Astrocyte (in vitro differentiated cells and primary cell): Measurements from ENCODE around the gene FKBP7. TPM values are rescaled to one million over a fixed set of nuclear protein-coding genes. Genes with fewer than 3 reads are reported as not detected.

Experiments used
- DNase-seq: peaks from one replicate; pipeline ENCODE4 v3.0.0-alpha.2; 2010; ENCODE audit warnings: low read depth
- FAIRE-seq: peaks from 2 replicates; lab custom pipeline; 2011; peaks lifted over from hg19 to GRCh38; lab: Jason Lieb, UNC
- H2AFZ ChIP-seq: 2 replicates; pipeline ENCODE4 v1.6.0; 2012; ENCODE audit warnings: low read depth, low read length, inconsistent platforms
- H3K27ac ChIP-seq: 2 replicates; pipeline ENCODE4 v1.5.1; 2011; ENCODE audit warnings: low read depth, low read length, inconsistent platforms
- H3K27me3 ChIP-seq: 2 replicates; pipeline ENCODE4 v1.6.0; 2011; ENCODE audit warnings: low read length, inconsistent platforms; ENCODE audit not compliant: insufficient read depth
- H3K36me3 ChIP-seq: 2 replicates; pipeline ENCODE4 v1.5.1; 2011; ENCODE audit warnings: low read length, inconsistent platforms; ENCODE audit not compliant: insufficient read depth
- H3K4me1 ChIP-seq: 2 replicates; pipeline ENCODE4 v1.5.1; 2011; ENCODE audit warnings: low read length, inconsistent platforms; ENCODE audit not compliant: insufficient read depth
- H3K4me2 ChIP-seq: 2 replicates; pipeline ENCODE4 v1.6.0; 2012; ENCODE audit warnings: low read length, inconsistent platforms
- H3K4me3 ChIP-seq: 2 replicates; pipeline ENCODE4 v1.5.1; 2011; ENCODE audit warnings: low read depth, mild to moderate bottlenecking, low read length, inconsistent platforms; ENCODE audit not compliant: insufficient read depth
- H3K79me2 ChIP-seq: 2 replicates; pipeline ENCODE4 v1.6.0; 2012; ENCODE audit warnings: mild to moderate bottlenecking, low read length, inconsistent platforms; ENCODE audit not compliant: insufficient read depth
- H3K9ac ChIP-seq: 2 replicates; pipeline ENCODE4 v1.6.0; 2012; ENCODE audit warnings: mild to moderate bottlenecking, low read length, inconsistent platforms
- H3K9me3 ChIP-seq: 2 replicates; pipeline ENCODE4 v1.5.1; 2012; ENCODE audit warnings: low read depth, mild to moderate bottlenecking, low read length, inconsistent platforms; ENCODE audit not compliant: insufficient read depth
- H4K20me1 ChIP-seq: 2 replicates; pipeline ENCODE4 v1.6.0; 2012; ENCODE audit warnings: low read length, inconsistent platforms; ENCODE audit not compliant: insufficient read depth
- H3K27ac Mint-ChIP-seq: one replicate; pipeline ENCODE4 v1.8.0; 2021; ENCODE audit warnings: mild to moderate bottlenecking, mixed read lengths; ENCODE audit not compliant: unreplicated experiment
- H3K27me3 Mint-ChIP-seq: one replicate; pipeline ENCODE4 v1.8.0; 2021; ENCODE audit warnings: low read depth, mixed read lengths; ENCODE audit not compliant: unreplicated experiment
- H3K36me3 Mint-ChIP-seq: one replicate; pipeline ENCODE4 v1.8.0; 2021; ENCODE audit warnings: low read depth, mixed read lengths; ENCODE audit not compliant: unreplicated experiment
- H3K4me1 Mint-ChIP-seq: one replicate; pipeline ENCODE4 v1.8.0; 2021; ENCODE audit warnings: low read depth, mixed read lengths; ENCODE audit not compliant: unreplicated experiment
- H3K4me3 Mint-ChIP-seq: one replicate; pipeline ENCODE4 v1.8.0; 2021; ENCODE audit warnings: mild to moderate bottlenecking, moderate library complexity, mixed read lengths; ENCODE audit not compliant: unreplicated experiment
- H3K9me3 Mint-ChIP-seq: one replicate; pipeline ENCODE4 v1.8.0; 2021; ENCODE audit warnings: mild to moderate bottlenecking, mixed read lengths; ENCODE audit not compliant: unreplicated experiment
- CTCF ChIP-seq: IDR thresholded peaks from 2 replicates; pipeline ENCODE4 v1.5.1; 2011; ENCODE audit warnings: low read depth, mild to moderate bottlenecking, inconsistent platforms, low read length, moderate library complexity; ENCODE audit not compliant: insufficient read depth
- EZH2 ChIP-seq: IDR thresholded peaks from 2 replicates; pipeline ENCODE4 v1.6.1; 2012; ENCODE audit warnings: mild to moderate bottlenecking, low read length, inconsistent platforms; ENCODE audit not compliant: insufficient read depth
- total RNA-seq: library from RNA; stranded (reverse); gene quantifications from 2 replicates; pipeline ENCODE4 v1.2.1, GENCODE V29; 2021

The FKBP7 gene
- total RNA-seq, 1 donor from 2014 or later: 45.1 TPM

- DNase-seq: peak; percentile 54
- Histone ChIP-seq H3K36me3 (peaks cover 3% of the 10 kb centered on the region), H3K27ac (no peak overlapping the region), H3K9ac (no peak overlapping the region), H3K79me2 (no peaks in the 10 kb centered on the region), H3K4me3 (no peak overlapping the region), H4K20me1 (no peaks in the 10 kb centered on the region), H3K27me3 (no peaks in the 10 kb centered on the region), H2AFZ (no peak overlapping the region), H3K4me1 (peaks cover 10% of the 10 kb centered on the region), H3K4me2 (peak overlapping the region; percentile 43), H3K9me3 (no peaks in the 10 kb centered on the region)
- Mint-ChIP-seq H3K4me3 (no peak overlapping the region), H3K4me1 (peaks cover 27% of the 10 kb centered on the region), H3K36me3 (peaks cover 2% of the 10 kb centered on the region), H3K27ac (no peak overlapping the region), H3K9me3 (peaks cover 2% of the 10 kb centered on the region), H3K27me3 (no peaks in the 10 kb centered on the region)
- FAIRE-seq: no peak
- TF ChIP-seq EZH2: no peak
- no peak for TF ChIP-seq CTCF
Measured at GRCh38 chr2:178513876-178514275, 35.5 kb upstream of the FKBP7 start.

GRCh38 chr2:178512484-178512883 lies 34.1 kb upstream of the FKBP7 start:
- H3K4me2 ChIP-seq: no peak overlapping the region
- H3K79me2 ChIP-seq: no peaks in the 10 kb centered on the region
- Mint-ChIP-seq H3K9me3 (peaks cover 2% of the 10 kb centered on the region), H3K36me3 (peaks cover 2% of the 10 kb centered on the region), H3K4me1 (peaks cover 27% of the 10 kb centered on the region), H3K4me3 (no peak overlapping the region), H3K27me3 (no peaks in the 10 kb centered on the region), H3K27ac (no peak overlapping the region)
- DNase-seq: peak; percentile 64
- H3K4me1 ChIP-seq: peaks cover 10% of the 10 kb centered on the region
- no peak overlapping the region for H3K4me3 ChIP-seq
- H3K36me3 ChIP-seq: no peaks in the 10 kb centered on the region
- H3K9me3 ChIP-seq: no peaks in the 10 kb centered on the region
- H3K27ac ChIP-seq: no peak overlapping the region
- FAIRE-seq: no peak
- no peaks in the 10 kb centered on the region for H3K27me3 ChIP-seq
- no peak overlapping the region for H2AFZ ChIP-seq
- TF ChIP-seq CTCF: no peak
- no peak for TF ChIP-seq EZH2
- H3K9ac ChIP-seq: no peak overlapping the region
- H4K20me1 ChIP-seq: no peaks in the 10 kb centered on the region

GRCh38 chr2:178510384-178510783 lies 32.0 kb upstream of the FKBP7 start:
- Mint-ChIP-seq H3K9me3 (peaks cover 2% of the 10 kb centered on the region), H3K27ac (no peak overlapping the region), H3K36me3 (peaks cover 2% of the 10 kb centered on the region), H3K27me3 (no peaks in the 10 kb centered on the region), H3K4me1 (peaks cover 27% of the 10 kb centered on the region), H3K4me3 (no peak overlapping the region)
- FAIRE-seq: no peak
- TF ChIP-seq CTCF (no peak), EZH2 (no peak)
- H3K36me3 ChIP-seq: no peaks in the 10 kb centered on the region
- no peaks in the 10 kb centered on the region for H3K79me2 ChIP-seq
- H3K9me3 ChIP-seq: no peaks in the 10 kb centered on the region
- H2AFZ ChIP-seq: no peak overlapping the region
- no peak overlapping the region for H3K4me2 ChIP-seq
- H3K4me1 ChIP-seq: peaks cover 10% of the 10 kb centered on the region
- H3K4me3 ChIP-seq: no peak overlapping the region
- H4K20me1 ChIP-seq: no peaks in the 10 kb centered on the region
- H3K27me3 ChIP-seq: no peaks in the 10 kb centered on the region
- H3K27ac ChIP-seq: no peak overlapping the region
- no peak overlapping the region for H3K9ac ChIP-seq
- DNase-seq: no peak
